Hepatocyte (in vitro differentiated cells): ENCODE data around the gene TCOF1.

Experiments used
- EZH2 ChIP-seq: fragments of 200-600 bp; sonication (generic); IDR thresholded peaks from 2 replicates; pipeline ENCODE4 v1.6.1; 2016; ENCODE audit warnings: antibody characterized with exemption, mild to moderate bottlenecking, borderline replicate concordance
- EZH2phosphoT487 ChIP-seq: fragments of 200-600 bp; sonication (generic); IDR thresholded peaks from one replicate; pipeline ENCODE4 v1.6.1; 2018; ENCODE audit warnings: antibody characterized with exemption, mild to moderate bottlenecking, low read depth, moderate library complexity; ENCODE audit not compliant: unreplicated experiment, severe bottlenecking
- TF ChIP-seq, protein P1 (sequence below): fragments of 200-600 bp; sonication (generic); IDR thresholded peaks from 2 replicates; pipeline ENCODE4 v1.5.1; 2016; ENCODE audit warnings: antibody characterized with exemption, mild to moderate bottlenecking; ENCODE audit not compliant: poor library complexity

- TF ChIP-seq, protein P1, sequence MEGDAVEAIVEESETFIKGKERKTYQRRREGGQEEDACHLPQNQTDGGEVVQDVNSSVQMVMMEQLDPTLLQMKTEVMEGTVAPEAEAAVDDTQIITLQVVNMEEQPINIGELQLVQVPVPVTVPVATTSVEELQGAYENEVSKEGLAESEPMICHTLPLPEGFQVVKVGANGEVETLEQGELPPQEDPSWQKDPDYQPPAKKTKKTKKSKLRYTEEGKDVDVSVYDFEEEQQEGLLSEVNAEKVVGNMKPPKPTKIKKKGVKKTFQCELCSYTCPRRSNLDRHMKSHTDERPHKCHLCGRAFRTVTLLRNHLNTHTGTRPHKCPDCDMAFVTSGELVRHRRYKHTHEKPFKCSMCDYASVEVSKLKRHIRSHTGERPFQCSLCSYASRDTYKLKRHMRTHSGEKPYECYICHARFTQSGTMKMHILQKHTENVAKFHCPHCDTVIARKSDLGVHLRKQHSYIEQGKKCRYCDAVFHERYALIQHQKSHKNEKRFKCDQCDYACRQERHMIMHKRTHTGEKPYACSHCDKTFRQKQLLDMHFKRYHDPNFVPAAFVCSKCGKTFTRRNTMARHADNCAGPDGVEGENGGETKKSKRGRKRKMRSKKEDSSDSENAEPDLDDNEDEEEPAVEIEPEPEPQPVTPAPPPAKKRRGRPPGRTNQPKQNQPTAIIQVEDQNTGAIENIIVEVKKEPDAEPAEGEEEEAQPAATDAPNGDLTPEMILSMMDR: no peak
- TF ChIP-seq EZH2 (no peak), EZH2phosphoT487 (no peak)
Measured at GRCh38 chr5:150357326-150358260, at the start of gene TCOF1.
